HG03095 (cell line): ENCODE data around the gene HSD17B2.
A peak's percentile ranks its signal among the peaks of the same experiment; 100 is the strongest.
"Not testable (repeated sequence)": the region's sequence is repeated elsewhere in the genome, so short reads cannot be mapped to it uniquely, and the experiment has no call there.

Experiments used
- ATAC-seq: cut with Tn5 transposase; IDR thresholded peaks from one replicate; pipeline ENCODE4 v1.9.1; 2021; ENCODE audit warnings: moderate library complexity; ENCODE audit not compliant: unreplicated experiment

The HSD17B2 gene, protein sequence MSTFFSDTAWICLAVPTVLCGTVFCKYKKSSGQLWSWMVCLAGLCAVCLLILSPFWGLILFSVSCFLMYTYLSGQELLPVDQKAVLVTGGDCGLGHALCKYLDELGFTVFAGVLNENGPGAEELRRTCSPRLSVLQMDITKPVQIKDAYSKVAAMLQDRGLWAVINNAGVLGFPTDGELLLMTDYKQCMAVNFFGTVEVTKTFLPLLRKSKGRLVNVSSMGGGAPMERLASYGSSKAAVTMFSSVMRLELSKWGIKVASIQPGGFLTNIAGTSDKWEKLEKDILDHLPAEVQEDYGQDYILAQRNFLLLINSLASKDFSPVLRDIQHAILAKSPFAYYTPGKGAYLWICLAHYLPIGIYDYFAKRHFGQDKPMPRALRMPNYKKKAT

GRCh38 chr16:82034981-82035612, at the start of gene HSD17B2:
HSD17B2 (plus strand) TSS chr16:82035253; CDS start chr16:82035425, 172 bp downstream.
- ATAC-seq: no peak

DNA sequence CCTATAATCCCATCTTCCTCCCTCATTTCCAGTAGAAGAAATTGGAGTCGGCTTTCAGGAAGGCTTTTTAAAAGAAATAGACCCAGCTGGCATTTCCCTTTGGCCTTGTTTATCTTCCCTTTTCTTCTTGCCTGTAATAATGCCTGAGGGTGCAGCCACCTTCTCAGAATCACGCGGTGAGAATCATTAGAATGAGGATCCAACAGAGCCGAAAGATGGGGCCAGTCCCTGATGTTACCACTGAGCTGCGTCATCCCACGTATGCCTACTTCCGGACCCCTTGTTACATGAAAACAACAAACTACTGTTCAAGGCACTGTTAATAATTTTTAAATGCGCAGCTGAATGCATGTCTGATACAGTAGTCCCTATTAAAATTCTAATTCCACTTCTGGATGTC, 47.9 kb upstream of the HSD17B2 start:
- ATAC-seq: no peak

DNA sequence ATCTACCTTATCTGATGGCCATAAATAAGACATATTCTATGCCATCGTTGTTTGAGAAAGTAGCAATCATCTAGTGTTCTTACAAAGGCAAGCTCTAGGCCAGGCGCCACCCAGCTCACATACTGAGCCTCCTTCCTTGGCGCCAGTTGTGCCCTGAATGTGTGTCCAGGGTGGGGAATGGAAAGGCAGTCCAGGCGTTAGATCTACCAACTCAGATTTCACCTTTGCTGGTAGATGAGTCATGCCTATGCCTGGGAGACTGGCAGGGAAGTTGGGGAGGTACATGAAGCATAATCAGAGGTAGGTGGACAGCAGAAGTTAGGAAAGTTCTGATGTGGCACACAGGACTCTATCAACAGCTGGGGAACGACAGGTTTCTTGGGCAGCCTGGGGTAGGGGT, 47.3 kb upstream of the HSD17B2 start:
- no peak for ATAC-seq

DNA sequence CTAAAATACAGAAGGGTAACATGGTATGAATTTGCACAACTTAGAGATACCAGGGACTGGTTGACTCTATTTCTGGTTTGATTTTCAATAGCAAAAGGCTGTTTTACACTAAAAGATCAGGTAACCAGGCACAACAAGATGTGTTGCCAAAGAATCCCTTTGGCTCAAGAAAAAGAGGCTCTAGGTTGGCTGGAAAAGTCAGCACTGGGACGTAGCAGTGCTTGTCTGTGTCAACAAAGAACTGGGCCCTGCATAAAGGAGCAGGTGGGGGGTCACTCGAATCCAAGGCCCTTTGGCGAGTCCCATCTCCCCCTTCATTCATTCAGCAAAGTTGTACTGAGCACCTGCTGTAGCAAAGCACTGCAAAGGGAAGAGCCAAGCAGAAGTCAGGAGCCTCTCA, 42.2 kb upstream of the HSD17B2 start:
- ATAC-seq: no peak

GRCh38 chr16:81994485-81994884, 40.6 kb upstream of the HSD17B2 start:
- no peak for ATAC-seq

- ATAC-seq: no peak
These were observed 39.4 kb upstream of the HSD17B2 start for GRCh38 chr16:81995651-81996050.

- no peak for ATAC-seq
These were observed 38.2 kb upstream of the HSD17B2 start for GRCh38 chr16:81996664-81997509.

- no peak for ATAC-seq
These were observed 37.3 kb upstream of the HSD17B2 start for GRCh38 chr16:81997738-81998137.

DNA sequence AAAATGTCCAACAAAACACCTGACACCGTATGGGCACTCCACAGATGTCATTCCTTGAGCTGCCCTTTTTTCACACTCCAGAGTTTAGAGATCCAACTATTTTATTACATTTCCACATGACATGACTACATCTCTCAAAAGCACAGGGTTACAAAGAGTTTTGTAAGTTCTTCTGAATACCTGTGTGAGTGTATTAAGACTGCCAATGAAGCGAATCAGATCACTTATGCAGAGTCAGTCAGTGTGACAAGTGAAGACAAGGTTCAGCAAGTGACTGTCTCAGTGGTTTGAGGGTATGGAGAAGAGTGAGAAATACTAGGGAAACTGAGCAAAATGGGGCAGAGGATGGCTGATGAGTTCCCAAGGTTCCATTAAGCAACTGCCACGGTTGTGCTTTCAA, 32.2 kb upstream of the HSD17B2 start:
- ATAC-seq: no peak

DNA sequence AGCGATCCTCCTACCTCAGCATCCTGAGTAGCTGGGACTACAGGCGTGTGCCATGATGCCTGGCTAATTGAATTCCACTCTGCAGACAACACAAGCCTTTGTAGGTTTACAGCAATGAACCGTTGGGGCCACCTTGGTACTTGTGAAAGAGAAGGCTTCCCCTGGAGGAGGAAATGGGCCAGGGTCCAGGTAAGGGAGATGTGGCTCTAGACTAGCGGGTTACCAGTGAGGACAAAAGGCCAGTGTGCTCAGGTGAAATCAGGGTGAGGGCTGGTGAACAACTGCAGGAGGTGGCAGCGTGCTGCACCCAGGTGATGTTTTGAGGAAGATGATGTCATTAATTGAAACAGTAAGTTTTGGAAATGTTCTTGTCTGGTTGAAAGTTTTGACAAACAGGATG, 30.5 kb upstream of the HSD17B2 start:
- no peak for ATAC-seq

DNA sequence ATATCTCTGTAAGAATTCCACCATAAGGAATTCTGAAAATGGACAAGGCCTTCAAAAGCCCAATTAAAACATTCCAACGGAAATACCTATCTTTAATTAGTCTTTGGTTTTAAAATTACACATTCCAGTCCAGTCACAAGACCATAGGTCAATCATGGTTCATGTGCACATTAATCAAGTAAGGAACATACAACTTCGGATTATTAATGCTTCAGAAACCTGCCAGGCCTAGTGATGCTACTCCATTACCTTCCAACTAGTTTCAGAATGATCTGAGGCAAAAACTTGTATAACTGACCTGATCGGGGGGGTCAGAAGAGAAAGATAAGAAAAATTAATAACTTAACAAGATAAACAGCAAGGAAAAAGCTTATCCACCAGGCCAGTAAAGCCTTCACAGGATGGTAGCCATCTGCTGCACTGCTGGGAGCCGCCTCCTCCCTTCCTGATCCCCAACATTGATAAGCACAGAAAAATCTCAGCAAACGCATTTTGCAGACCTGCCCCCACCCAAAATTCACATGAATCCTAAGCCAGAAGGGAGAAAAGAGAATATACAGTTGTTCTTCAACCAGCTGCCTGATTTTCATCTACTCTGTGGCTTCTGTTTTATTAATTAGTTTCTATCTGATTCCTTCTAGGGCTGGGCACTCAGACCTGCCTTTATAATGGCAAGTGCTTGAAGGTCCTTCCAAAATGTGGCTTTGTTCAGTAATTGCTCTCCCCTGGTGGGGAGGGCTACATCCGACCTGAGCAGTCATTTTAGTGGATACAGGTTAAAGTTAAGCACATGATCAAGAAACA, 29.8 kb upstream of the HSD17B2 start:
- no peak for ATAC-seq

DNA sequence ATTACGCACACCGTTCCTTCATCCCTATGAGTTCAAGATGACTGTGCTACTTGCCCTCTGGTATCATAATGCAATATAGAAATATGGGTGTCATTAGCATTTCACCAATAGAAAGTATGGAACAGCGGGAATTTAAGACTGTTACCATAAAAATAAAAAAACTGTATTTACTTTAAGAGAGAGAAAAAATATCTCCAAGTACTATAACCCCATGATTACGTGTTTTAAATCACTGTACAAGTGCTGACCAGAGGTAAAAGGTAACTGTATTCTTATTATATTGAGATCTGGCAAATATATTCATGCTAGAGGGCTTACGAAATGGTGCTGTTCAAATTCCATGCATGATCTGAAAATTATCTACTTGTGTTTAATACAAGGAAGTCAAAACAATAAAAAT, 29.0 kb upstream of the HSD17B2 start:
- no peak for ATAC-seq

DNA sequence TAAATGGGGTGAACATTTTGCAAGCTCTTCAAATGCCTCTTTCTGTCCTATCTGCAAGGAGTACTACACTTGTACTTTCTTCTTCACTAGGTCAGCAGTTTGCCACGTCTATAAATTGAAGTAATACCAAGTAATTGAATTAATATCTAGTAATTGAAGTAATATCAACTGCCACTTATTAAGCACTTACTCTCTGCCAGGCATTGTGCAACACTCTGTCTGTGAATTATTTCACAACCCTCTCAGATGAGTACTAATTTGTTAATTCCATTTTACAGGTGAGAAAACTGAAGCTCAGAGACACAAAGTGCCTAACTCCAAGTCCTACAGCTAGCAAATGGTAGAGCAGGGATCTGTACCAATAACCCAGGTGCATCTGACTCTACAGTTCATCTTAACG, 27.9 kb upstream of the HSD17B2 start:
- ATAC-seq: no peak

DNA sequence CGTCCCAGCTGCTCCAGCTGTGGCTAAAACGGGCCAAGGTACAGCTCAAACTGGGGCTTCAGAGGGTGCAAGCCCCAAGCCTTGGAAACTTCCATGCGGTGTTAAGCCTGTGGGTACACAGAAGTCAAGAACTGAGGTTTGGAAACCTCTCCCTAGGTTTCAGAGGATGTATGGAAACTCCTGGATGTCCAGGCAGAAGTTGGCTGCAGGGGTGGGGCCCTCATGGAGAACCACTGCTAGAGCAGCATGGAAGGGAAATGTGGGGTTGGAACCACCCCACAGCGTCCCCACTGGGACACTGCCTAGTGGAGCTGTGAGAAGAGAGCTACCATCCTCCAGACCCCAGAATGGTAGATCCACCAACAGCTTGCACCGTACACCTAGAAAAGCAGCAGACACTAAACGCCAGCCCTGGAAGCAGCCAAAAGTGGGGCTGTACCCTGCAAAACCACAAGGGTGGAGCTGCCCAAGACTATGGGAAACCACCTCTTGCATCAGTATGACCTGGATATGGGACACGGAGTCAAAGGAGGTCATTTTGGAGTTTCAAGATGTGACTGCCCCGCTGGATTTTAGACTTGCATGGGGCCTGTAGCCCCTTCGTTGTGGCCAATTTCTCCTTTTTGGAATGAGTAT, 26.0 kb upstream of the HSD17B2 start:
- no peak for ATAC-seq

- ATAC-seq: not testable (repeated sequence)
These were observed 25.3 kb upstream of the HSD17B2 start for GRCh38 chr16:82009789-82010188.

GRCh38 chr16:82010649-82011048, 24.4 kb upstream of the HSD17B2 start:
- no peak for ATAC-seq

DNA sequence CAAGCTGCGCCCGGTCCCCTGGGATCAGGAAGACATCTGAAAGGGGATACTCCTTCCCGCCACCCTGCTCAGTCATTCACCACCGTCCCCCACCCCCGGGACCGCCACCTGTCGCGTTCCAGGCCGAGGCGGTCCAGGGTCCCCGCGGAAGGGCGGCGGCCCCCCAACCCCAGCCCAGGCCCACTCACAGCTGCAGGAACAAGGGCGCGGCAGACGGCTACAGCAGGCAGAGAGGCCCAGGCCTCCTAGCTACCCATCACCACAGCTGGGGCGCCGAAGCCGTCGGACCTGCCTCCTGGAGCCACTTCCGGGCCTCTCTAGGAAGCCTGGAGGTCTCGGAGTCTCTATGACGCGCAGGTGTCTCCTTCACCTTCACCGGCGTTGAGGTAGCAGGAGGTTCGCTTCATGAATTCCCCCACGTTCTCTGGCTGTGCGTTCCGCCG, 23.8 kb upstream of the HSD17B2 start, which contains the start of gene SDR42E1:
Gene SDR42E1 (minus strand): TSS at position 272 of the 443 bp plus-strand sequence. CDS start 10,612 bp downstream, outside the sequence.
- ATAC-seq: peak; percentile 70

- ATAC-seq: no peak
These were observed 21.9 kb upstream of the HSD17B2 start for GRCh38 chr16:82013139-82013538.

DNA sequence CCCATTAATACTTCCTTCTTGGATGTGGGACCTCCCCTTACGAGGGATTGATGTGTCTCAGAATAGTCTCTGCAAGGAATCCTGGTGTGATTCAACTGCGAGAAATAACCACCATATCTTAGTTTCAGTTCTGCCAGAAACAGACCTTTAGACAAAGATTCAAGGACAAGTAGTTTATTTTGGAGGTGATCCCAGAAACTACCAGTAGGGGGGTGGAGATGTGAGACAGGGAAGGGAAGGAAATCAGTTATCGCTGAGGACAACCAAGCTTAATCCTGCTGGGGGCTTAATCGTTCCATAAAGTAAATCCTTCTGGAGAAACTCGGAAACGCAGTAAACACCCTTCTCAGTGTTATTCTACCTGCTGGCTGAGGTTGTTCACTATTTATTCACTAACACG, 18.8 kb upstream of the HSD17B2 start:
- ATAC-seq: no peak

- ATAC-seq: no peak
These were observed 18.1 kb upstream of the HSD17B2 start for GRCh38 chr16:82016964-82017363.
